ENCODE data around the gene LAMA3. TPM values are rescaled to one million over a fixed set of nuclear protein-coding genes. Genes with fewer than 3 reads are reported as not detected.

Gene LAMA3
- total and polyA plus RNA-seq, 10 of the 15 experiments (the other 5 are each of a cell fraction or from before 2014, with no cell fraction given): 0.37 to 6.5 (median 5.4) TPM

DNA sequence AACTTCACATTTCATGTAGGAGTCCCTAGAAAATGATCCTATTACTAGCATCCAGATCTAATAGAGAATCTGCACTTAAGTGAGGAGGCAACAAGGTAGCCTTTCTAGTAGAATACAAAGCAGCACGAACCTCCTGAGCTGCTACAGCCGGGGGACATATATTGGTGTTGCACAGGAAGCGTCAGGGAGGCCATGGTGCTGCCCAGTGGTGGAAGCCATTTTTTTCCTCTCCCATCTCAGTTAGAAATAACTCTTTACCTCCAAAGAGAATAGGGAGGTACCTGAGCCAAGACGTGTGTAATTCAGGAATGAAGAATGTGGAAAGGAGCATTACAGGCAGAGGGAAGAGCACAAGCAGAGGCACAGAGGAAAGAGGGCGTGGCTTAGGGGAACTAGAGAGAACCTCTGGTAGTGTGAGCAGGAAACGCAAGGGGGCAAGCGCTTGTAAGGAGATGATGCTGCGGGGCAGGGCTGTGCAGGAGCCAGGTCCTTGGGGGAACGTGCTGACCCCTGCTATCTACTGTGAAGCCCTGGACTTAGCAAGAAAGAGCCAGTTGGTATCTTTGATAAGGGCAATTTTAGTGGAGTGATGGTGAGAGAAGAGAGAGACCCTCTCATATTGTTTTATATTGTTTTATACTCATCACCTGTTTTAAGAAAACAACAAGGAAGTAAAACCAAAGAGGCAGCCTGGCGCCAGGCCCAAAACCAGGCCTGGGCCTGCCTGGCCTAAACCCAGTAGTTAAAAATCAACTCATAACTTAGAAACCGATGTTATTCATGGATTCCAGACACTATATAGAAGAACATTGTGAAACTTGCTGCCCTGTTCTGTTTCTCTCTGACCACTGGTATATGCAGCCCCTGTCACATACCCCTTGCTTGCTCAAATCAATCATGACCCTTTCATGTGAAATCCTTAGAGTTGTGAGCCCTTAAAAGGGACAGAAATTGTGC is 275.3 kb downstream of the LAMA3 start:
- no peak overlapping the region for H3K4me2 ChIP-seq (ENCODE audit: control insufficient read depth, insufficient read depth)
- DNase-seq (ENCODE audit: low read depth, low spot score): no peak
- H2AFZ ChIP-seq (ENCODE audit: control insufficient read depth, low read depth, low read length): peak overlapping the region; percentile 47
- no peak overlapping the region for H3K9ac ChIP-seq (ENCODE audit: control insufficient read depth, insufficient read depth, low read length)
- H3K27me3 ChIP-seq (replicated peaks in 1 of 2; ENCODE audit: control insufficient read depth in 2 of 2, insufficient read depth in 2 of 2, low read length in 1 of 2): no peaks in the 10 kb centered on the region
- no peaks in the 10 kb centered on the region for H3K79me2 ChIP-seq (ENCODE audit: control insufficient read depth, insufficient read depth, low read length)
- BruUV-seq (replicated peaks): no TSS peak
- WGBS (ENCODE audit: insufficient coverage, insufficient replicate concordance, low lambda C conversion rate, missing lambda C conversion rate): 40% methylated on average over 11 of the region's 11 CpGs
- CTCF ChIA-PET: interaction anchor here (0.7 to 2.5 kb wide), 12 partner anchors 12 to 337 kb away, joined by 3 to 10 read pairs (median 4); no protein-coding TSS in a partner anchor
- FAIRE-seq: no peak
- intact Hi-C loops (cut with micrococcal nuclease; ENCODE audit: unreplicated experiment): loop anchor here (1.0 to 2.0 kb wide), 2 partner anchors 54 to 155 kb away; no protein-coding TSS in a partner anchor
- H3K4me1 ChIP-seq (ENCODE audit: control insufficient read depth, insufficient read depth, low read length): peaks cover 22% of the 10 kb centered on the region
- in situ Hi-C loops (cut with MboI): loop anchor here (5.0 kb wide), 1 partner anchor 148 kb away; no protein-coding TSS in a partner anchor
- RAD21 ChIA-PET (ENCODE audit: unreplicated experiment): interaction anchor here (0.9 to 1.9 kb wide), 7 partner anchors 17 to 150 kb away, joined by 3 to 6 read pairs (median 3); no protein-coding TSS in a partner anchor
- no peaks in the 10 kb centered on the region for H4K20me1 ChIP-seq (ENCODE audit: control insufficient read depth, insufficient read depth)
- no peak overlapping the region for H3K4me3 ChIP-seq
- no peaks in the 10 kb centered on the region; the same call in 2 of the 3 replicates for H3K9me3 ChIP-seq (replicated peaks; ENCODE audit: control insufficient read depth, insufficient read depth, low read length)
- no peak overlapping the region for H3K27ac ChIP-seq (ENCODE audit: control insufficient read depth, insufficient read depth)
- POLR2A ChIA-PET: no interaction called here
- H3K36me3 ChIP-seq (ENCODE audit: control insufficient read depth in 2 of 2, insufficient read depth in 2 of 2, low read length in 1 of 2): no peaks in the 10 kb centered on the region
- SMC1A ChIA-PET (ENCODE audit: uncharacterized antibody, unreplicated experiment): interaction anchor here (0.7 to 2.0 kb wide), 11 partner anchors 15 to 155 kb away, joined by 3 to 10 read pairs (median 4); no protein-coding TSS in a partner anchor
- ATAC-seq: peak; percentile 93
- no peak for TF ChIP-seq BACH1 (IDR thresholded peaks at IDR 0.05; ENCODE audit: borderline replicate concordance)
- no peak for TF ChIP-seq CHD1 (IDR thresholded peaks at IDR 0.05; ENCODE audit: low read depth, low read length)
- TF ChIP-seq, protein P1, sequence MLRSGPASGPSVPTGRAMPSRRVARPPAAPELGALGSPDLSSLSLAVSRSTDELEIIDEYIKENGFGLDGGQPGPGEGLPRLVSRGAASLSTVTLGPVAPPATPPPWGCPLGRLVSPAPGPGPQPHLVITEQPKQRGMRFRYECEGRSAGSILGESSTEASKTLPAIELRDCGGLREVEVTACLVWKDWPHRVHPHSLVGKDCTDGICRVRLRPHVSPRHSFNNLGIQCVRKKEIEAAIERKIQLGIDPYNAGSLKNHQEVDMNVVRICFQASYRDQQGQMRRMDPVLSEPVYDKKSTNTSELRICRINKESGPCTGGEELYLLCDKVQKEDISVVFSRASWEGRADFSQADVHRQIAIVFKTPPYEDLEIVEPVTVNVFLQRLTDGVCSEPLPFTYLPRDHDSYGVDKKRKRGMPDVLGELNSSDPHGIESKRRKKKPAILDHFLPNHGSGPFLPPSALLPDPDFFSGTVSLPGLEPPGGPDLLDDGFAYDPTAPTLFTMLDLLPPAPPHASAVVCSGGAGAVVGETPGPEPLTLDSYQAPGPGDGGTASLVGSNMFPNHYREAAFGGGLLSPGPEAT (IDR thresholded peaks at IDR 0.05; ENCODE audit: low read depth): no peak
- TF ChIP-seq RUNX3 (IDR thresholded peaks at IDR 0.05; ENCODE audit: low read length): no peak
- no peak for TF ChIP-seq NFYB (IDR thresholded peaks at IDR 0.05; ENCODE audit: insufficient read depth, low read depth, low read length)
- TF ChIP-seq, protein P2, sequence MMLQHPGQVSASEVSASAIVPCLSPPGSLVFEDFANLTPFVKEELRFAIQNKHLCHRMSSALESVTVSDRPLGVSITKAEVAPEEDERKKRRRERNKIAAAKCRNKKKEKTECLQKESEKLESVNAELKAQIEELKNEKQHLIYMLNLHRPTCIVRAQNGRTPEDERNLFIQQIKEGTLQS (IDR thresholded peaks at IDR 0.05; ENCODE audit: borderline replicate concordance, extremely low read depth, low read depth, low read length): no peak
- TF ChIP-seq HDGF (IDR thresholded peaks at IDR 0.05): peak; percentile 69
- TF ChIP-seq RBBP5 (conservative IDR thresholded peaks at IDR 0.05): no peak
- TF ChIP-seq, protein P3, sequence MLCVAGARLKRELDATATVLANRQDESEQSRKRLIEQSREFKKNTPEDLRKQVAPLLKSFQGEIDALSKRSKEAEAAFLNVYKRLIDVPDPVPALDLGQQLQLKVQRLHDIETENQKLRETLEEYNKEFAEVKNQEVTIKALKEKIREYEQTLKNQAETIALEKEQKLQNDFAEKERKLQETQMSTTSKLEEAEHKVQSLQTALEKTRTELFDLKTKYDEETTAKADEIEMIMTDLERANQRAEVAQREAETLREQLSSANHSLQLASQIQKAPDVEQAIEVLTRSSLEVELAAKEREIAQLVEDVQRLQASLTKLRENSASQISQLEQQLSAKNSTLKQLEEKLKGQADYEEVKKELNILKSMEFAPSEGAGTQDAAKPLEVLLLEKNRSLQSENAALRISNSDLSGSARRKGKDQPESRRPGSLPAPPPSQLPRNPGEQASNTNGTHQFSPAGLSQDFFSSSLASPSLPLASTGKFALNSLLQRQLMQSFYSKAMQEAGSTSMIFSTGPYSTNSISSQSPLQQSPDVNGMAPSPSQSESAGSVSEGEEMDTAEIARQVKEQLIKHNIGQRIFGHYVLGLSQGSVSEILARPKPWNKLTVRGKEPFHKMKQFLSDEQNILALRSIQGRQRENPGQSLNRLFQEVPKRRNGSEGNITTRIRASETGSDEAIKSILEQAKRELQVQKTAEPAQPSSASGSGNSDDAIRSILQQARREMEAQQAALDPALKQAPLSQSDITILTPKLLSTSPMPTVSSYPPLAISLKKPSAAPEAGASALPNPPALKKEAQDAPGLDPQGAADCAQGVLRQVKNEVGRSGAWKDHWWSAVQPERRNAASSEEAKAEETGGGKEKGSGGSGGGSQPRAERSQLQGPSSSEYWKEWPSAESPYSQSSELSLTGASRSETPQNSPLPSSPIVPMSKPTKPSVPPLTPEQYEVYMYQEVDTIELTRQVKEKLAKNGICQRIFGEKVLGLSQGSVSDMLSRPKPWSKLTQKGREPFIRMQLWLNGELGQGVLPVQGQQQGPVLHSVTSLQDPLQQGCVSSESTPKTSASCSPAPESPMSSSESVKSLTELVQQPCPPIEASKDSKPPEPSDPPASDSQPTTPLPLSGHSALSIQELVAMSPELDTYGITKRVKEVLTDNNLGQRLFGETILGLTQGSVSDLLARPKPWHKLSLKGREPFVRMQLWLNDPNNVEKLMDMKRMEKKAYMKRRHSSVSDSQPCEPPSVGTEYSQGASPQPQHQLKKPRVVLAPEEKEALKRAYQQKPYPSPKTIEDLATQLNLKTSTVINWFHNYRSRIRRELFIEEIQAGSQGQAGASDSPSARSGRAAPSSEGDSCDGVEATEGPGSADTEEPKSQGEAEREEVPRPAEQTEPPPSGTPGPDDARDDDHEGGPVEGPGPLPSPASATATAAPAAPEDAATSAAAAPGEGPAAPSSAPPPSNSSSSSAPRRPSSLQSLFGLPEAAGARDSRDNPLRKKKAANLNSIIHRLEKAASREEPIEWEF (IDR thresholded peaks at IDR 0.05; ENCODE audit: insufficient replicate concordance, low read depth, low read length): no peak
- TF ChIP-seq POLR2A (IDR thresholded peaks at IDR 0.05; ENCODE audit: low read depth, low read length): no peak
- no peak for TF ChIP-seq SMARCA5 (IDR thresholded peaks at IDR 0.05)
- TF ChIP-seq, protein P4, sequence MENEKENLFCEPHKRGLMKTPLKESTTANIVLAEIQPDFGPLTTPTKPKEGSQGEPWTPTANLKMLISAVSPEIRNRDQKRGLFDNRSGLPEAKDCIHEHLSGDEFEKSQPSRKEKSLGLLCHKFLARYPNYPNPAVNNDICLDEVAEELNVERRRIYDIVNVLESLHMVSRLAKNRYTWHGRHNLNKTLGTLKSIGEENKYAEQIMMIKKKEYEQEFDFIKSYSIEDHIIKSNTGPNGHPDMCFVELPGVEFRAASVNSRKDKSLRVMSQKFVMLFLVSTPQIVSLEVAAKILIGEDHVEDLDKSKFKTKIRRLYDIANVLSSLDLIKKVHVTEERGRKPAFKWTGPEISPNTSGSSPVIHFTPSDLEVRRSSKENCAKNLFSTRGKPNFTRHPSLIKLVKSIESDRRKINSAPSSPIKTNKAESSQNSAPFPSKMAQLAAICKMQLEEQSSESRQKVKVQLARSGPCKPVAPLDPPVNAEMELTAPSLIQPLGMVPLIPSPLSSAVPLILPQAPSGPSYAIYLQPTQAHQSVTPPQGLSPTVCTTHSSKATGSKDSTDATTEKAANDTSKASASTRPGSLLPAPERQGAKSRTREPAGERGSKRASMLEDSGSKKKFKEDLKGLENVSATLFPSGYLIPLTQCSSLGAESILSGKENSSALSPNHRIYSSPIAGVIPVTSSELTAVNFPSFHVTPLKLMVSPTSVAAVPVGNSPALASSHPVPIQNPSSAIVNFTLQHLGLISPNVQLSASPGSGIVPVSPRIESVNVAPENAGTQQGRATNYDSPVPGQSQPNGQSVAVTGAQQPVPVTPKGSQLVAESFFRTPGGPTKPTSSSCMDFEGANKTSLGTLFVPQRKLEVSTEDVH (IDR thresholded peaks at IDR 0.05; ENCODE audit: low read depth, partially characterized antibody): no peak

All from GM12878 (cell line).